HG03066 (cell line): ENCODE measurements around the gene SART1.
"Not testable (repeated sequence)": the region's sequence is repeated elsewhere in the genome, so short reads cannot be mapped to it uniquely, and the experiment has no call there.

ENCODE experiments used
- ATAC-seq: cut with Tn5 transposase; IDR thresholded peaks from one replicate; pipeline ENCODE4 v1.9.1; 2021; ENCODE audit warnings: low read depth; ENCODE audit not compliant: unreplicated experiment

SART1 gene

DNA sequence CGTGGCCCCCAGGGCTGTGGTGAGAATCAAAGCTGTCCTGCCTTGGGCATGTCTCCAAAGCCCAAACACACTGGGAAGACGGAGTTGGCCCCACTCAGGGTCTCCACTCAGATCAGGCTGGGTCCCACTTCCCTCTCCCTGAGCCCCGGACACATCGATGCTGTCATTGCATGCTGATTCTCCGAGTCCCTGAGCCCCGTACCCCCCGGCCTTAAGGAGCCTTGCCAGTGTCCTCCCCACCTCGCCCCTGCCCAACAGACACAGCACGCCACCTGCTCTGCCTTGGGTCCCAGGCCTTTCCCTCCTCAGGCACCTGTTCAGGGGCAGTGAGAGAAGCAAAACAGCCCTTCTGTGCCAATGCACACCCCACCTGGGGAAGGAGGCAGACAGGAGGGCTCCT is 25.8 kb downstream of the SART1 start:
- no peak for ATAC-seq

DNA sequence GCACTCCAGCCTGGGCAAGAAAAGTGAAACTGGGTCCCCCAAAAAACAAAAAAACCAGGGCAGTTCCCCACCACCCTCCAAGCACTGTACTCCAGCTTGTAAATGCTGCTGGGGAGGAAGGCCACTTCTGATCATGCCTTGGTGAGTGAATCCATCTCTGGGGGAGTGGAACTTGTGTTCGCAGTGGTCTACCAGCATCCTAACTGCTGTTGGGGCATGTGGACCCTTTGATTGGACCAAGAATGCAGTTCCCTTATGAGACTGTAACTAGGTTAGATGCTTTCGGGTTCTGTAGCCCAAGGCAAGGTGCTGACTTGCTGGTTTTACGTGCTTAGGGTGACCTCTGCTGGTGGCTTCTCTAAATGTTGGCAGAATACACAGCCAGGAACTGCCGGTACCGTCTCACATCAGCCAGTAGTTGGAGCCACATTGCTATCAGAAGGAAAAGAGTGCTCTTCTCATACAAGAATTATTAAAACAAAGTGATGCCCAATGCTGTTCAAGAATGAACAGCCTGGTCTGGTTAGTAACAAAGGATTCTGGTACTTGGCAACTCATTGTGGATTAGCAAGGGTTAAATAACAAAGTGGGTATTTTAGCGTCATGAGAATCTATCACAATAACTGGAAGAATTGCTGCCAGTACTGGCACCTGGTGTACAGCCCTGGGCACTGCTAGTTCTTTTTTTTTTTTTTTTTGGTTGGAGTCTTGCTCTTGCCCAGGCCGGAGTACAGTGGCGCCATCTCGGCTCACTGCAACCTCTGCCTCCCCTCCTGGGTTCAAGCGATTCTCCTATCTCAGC is 27.5 kb downstream of the SART1 start:
- ATAC-seq, result peak; percentile 88

DNA sequence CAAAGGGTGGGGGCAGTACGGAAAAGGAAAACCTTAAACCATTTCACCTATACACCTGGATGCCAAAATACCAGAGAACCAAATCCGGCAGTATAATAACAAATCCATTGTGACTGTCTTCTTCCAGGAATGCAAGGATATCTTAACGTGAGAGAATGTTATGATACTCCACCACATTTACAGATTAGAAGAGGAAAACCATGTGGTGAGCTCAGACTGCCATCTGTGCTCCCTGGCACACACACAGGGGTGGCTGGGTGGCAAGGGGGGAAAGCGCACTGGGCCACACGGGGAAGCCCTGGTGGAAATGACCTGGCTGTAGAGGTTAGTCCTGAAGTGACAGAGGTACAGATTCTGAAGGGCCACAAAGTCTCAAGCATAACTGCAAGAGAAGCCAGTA is 30.5 kb downstream of the SART1 start:
- ATAC-seq, result no peak

DNA sequence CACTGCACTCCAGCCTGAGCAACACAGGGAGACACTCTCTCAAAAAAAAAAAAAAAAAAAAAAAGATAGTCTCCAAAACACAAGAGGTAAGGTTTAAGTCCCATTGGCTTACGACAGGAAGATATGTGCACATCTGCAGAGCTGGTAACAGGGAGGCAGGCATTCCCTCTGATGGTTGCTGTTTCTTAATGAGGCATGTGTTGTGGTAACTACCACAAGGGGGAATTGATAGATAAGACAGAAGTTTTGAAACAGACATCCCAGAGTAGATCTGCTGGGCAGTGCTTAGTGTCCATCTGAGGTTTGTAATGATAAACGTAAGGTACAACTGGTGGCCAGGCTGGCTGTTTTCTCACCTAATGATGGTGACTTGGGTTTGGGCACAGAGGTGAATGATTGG is 35.8 kb downstream of the SART1 start:
- no peak for ATAC-seq

DNA sequence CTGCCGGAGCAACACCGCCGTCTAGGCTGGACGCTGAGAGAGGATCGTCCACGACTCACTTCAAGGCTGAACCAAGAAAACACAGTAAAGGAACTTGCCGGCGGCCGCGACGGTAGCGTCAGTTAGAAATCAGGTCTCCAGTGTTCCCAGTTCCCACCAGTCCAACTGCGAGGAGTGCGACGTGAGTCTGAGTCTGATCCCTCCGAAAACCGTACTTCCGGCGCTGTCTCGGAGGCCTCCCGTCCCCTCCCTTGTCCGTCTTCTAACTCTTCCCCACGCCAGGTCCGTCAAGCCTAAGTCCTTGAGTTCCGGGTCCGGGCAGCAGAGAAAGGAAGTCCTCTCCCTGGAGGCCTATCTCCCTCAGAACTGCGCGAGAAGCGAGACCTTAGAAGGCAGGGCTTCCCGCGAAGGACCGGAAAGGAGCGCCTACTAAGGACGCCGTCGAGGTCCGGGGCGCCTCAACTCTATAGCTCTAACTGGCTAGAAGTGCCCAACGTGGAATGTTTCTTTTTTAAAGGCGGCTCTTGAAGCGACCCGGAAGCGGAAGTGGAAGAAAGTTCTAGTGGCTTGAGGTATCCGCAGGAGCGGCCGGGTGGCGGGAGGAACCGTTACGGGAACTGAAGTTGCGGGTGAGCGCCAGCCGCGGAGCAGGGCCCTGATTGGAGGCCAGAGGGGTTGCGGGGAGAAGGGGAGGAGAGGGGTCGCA is 40.6 kb downstream of the SART1 start, which contains the start of the genes BANF1 and EIF1AD:
Gene BANF1 (plus strand): TSS at position 562 of the 706 bp plus-strand sequence. CDS start 748 bp downstream, outside the sequence.
Gene EIF1AD (minus strand): TSS at position 216 of the 706 bp plus-strand sequence. CDS start 1,768 bp downstream, outside the sequence.
- ATAC-seq, result peak; percentile 76

DNA sequence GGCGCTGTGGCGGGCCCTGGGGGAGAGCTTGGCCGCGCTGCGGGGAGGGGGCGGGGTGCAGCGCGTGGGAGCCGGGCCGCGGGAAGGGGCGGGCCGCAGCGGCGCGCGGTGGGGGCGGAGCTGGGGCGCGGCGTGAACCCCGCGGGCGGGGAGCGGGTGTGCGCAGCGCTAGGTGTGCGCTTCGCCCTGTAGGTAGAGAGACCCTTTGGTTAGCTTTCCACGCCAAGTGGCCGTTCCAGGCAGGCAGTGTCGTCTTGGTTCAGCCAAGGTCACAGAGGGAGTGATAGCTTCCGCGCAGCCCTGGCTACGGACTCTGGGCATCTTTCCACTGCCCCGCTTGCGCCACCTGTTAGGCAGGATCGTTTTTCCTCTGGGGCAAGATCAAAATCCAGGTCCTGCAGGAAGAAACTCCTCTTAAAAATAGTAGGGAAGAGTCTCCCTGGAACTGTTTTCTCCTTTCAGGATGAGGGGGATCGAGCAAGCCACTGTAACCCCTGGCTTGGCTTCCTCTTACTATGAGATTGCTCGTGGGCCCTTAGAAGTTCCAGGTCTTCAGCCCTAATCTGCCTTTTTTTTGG is 41.2 kb downstream of the SART1 start:
- peak; percentile 47 for ATAC-seq

DNA sequence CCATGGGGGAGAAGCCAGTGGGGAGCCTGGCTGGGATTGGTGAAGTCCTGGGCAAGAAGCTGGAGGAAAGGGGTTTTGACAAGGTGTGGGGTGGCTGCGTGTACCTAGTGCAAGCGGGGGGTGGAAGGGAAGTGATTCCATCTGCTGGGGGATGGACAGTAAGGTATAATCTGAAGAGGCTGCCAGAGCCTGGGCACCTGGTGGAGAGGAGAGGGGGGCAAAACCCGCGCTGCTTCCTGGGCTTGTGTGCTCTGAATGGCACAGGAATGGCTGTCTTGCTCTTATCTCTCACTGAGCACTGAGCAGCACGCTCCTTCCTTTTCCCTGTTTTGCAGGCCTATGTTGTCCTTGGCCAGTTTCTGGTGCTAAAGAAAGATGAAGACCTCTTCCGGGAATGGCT is 41.8 kb downstream of the SART1 start:
- no peak for ATAC-seq

DNA sequence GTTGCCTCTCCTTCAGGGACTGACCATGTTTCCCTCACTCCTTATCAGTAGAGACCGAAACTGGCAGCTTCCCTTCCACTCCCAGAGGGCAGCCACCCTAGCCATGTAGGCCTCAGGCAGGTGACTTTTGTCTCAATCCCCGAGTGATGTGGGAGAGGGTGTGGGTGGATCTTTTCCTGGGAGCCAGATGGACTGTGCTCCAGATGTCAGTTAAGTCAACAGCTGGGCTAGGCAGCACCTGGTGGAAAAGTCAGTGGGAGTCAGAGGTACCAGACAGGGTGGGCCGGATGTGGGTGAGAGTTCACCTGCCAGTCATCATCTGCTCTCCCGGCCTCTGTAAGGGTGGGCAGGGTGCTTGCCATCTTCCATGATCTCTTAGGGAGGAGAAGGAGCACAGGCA is 42.7 kb downstream of the SART1 start:
- no peak for ATAC-seq

DNA sequence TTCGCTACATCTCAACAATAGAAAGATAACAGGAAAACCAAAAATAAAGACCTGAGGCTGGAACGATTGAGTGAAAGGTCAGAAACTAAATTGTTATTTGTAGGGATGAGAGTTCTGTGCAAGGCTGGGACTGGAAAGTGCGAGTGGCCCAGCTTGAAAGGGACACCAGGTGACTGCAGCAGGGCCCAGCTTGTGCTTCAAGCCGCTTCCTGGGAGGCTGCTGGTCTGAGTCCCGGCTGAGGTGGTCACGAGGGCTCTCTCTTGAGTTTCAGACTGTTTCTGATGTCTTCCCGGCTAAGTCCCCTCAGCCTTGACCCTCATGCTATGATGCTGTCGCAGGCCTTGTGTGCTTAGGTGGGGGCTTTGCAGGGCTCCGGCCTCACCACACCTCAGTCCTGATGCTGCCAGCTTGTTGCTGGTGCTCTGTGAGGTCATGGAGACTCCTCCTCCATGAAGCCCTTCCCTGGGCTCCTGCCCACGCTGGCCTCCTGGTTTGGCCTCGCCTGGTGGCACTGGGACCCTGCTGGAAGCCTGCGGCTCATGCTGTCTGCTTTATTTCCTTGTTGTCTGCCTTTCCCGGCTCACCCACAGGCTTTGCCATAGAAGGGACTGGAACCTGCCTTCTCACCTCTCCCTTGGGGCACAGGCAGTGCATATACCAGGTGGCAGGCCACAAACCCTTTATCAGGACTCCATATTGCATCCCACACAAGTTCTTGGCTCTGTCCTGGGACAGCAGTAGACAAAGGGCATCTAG is 44.8 kb downstream of the SART1 start:
- no peak for ATAC-seq

DNA sequence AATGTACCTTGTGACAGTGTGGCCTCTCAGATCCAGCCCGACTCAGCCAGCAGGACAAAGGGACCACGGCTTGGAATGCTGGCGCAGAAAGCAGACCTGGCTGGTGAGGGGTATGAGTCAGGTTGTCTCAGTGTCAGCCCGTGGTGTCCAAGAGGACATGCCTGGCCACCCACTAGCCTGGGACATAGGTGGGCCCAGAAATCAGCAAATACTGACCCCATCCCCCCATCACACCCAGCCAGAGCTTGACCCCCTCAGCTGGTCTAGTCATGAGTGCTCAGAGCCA is 45.3 kb downstream of the SART1 start:
- ATAC-seq, result no peak

DNA sequence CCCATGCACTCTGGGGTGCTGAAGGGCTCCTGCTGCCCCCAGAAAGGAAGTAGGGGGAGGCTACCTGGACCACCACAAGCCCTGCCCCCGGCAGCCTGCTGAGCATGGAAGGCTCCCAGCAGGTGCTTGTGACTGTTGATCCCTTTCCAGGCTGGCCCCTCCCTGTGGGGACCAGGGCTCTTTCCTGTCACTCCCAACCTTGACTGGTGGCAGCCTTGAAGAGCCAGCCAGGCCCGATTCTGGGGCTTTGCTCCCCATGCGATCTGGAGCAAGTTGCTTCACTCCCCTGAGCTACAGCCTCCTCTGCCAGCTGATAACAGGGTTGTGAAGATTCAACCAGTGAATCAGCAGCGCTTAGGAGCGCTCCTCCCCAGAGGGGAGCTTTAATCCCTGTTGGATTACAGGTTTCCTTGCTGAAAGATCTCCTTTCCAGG is 45.7 kb downstream of the SART1 start:
- no peak for ATAC-seq

DNA sequence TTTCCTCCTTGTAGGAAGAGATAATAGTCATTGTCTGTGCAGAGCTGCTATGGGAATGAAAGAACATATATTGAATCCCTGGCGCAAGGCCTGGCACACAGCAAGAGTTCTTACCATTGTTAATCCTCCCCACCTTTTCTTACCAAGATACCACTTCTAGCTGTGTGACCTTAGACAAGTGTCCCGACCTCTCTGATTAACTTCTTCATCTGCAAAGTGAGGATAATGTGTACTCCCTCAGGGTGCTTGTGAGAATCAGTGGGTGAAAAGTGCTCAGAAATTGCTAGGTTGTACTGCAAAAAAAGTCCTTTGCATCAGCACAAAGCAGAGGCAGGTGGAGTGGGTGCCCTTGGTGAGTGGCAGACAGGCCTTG is 46.5 kb downstream of the SART1 start:
- ATAC-seq, result no peak

DNA sequence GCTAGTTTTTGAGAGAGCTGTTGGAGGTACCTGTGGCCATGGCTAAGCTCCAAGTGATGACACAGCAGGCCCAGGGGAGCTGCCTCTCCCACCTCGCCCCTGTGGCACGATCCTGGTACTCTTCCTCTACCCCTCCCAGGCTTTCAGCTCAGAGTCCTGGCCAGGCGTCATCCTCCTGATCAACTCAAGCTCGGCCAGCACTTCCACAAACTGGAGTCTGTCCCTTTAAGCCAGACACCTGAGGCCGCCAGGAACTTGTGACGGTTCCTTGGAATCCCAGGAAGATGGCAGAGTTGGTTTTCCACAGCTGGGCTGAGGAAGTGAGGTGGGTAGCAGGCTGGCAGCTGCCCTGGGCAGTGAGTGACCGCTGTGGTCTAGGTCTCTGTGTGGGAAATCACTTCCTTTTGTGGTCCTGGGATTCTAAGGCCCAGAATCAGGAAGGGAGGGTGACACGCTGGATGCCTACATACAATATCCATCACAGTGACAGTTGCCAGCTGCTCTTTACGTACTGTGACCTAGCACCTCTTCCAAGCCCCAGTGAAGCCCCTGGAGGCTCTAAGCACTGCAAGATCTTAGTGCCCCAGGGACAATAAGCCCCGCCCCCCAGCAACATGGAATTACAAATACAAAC is 47.1 kb downstream of the SART1 start:
- ATAC-seq, result no peak

DNA sequence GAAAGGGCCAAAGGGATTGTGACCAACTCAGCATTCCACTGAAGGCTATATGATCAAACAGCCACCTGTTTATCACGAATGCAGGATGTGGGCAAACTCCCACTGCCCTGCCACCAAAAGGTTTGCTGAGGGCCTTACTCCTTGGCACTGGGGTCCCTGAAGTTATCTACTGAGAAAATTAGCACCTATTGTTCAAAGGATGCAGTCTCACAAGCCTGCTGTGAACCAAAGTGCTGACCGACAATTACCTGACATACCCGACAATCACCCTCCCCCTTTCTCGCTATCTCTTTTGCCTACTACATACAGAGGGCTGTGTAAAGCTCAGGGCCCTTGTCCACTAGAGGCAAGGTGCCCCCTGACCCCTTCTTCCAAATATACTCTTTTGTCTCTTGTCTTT is 48.5 kb downstream of the SART1 start:
- ATAC-seq, result not testable (repeated sequence)

DNA sequence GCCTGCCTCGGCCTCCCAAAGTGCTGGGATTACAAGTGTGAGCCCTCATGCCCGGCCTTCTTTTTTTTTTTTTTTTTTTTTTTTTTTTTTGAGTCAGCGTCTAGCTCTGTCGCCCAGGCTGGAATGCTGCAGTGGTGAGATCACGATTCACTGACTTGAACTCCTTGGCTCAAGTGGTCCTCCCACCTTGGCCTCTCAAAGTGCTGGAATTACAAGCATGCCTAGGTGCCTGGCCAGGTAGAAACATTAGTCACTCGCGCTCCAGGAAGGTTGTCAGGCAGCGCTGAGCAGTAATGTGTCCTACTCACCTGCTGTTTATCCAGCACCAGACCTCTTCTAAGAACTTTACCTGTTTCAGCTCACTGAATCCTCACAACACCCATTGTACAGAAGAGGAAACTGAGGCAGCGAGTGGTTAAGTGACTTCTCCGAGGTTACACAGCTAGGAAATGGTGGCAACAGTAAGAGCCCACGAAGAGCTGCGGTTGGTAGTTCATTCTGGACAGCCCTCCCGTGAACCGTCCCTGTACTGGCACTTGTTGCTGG is 49.8 kb downstream of the SART1 start:
- ATAC-seq, result no peak

DNA sequence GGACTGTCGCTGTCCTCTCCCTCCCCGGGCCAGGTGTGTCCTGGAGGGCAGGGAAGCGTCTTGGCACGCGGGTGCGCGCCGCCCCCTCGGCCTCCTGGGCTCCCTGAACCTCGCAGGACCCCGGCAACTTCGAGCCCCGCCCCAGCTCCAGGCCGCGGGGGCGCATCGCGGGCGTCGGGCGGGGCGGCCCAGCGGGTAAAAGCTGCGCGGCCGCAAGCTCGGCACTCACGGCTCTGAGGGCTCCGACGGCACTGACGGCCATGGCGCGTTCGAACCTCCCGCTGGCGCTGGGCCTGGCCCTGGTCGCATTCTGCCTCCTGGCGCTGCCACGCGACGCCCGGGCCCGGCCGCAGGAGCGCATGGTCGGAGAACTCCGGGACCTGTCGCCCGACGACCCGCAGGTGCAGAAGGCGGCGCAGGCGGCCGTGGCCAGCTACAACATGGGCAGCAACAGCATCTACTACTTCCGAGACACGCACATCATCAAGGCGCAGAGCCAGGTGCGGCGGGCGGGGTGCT is 50.3 kb downstream of the SART1 start, which contains the start of gene CST6:
Gene CST6 (plus strand): TSS at position 224 of the 519 bp plus-strand sequence. CDS start 37 bp downstream, at position 261.
- no peak for ATAC-seq

DNA sequence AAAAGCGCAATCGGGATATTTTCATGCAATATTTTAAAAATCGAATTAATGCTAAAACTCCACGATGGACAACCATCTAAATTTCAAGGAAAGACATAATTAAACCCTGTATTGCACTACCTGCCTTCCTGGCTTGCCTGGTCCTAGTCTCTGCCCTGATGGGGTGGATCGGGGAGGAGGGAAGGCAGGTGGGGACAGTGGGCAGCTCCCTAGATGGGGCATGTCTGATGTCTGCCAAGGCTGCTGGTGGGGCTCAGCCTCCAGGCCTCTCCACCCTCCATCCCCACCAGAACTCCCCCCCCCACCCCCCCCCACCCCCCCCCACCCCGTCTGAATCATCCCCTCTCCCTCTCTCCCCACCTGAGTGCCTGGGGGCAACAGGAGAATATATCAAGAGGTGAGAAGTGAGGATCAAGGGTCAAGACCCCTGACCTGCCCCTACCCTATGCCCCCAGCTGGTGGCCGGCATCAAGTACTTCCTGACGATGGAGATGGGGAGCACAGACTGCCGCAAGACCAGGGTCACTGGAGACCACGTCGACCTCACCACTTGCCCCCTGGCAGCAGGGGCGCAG is 50.9 kb downstream of the SART1 start:
- no peak for ATAC-seq

DNA sequence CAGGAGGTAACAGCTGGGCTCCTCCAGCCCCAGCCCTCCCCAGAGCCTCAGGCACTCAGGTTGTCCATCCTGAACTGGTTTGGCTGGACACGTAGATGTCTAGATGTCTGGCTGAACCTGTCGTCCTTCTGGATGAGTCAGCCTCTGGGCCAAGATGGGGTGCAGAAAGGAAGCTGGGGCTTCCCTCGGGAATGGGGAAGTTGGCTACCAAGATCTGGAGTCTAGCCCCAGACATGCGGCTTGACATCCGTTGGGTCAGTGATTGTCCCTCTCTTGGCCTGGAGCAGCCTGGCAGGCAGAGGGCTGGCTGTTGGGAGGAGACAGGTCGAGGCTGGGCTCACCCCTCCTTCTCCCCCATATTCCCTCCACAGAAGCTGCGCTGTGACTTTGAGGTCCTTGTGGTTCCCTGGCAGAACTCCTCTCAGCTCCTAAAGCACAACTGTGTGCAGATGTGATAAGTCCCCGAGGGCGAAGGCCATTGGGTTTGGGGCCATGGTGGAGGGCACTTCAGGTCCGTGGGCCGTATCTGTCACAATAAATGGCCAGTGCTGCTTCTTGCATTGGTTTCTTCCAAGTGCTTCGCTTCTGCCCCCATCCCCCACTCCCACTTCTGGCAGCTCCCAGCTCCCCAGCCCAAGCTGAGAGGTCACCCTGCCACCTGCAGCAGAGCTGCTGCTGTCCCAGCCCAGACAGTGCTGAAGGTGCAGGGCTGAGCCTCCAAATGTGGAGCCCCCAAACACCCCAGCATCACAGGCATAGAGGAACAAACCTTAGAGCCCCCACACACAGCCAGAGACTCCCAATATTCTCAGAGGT is 51.6 kb downstream of the SART1 start:
- ATAC-seq, result no peak

DNA sequence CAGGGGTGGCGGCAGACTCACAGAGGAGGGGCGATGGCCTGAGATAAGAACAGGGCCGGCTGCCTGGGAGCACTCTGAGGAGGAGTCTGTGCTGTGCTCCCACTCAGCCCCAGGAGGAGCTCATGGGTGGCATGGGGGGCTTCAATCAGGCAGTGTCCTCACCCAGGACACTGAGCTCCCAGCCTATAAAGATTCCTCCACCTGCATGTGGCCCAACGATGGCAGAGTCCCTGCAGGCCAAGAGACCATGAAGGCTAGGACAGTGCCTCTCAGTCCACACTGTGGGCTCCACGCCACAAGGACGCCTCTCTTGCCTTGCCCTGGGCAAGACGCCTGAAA is 52.2 kb downstream of the SART1 start:
- no peak for ATAC-seq
